HG02852 (cell line): ENCODE measurements around the gene ATP8B4.
"Not testable (repeated sequence)": the region's sequence is repeated elsewhere in the genome, so short reads cannot be mapped to it uniquely, and the experiment has no call there.

Source experiments
- ATAC-seq: cut with Tn5 transposase; IDR thresholded peaks from one replicate; pipeline ENCODE4 v1.9.1; 2021; ENCODE audit warnings: mild to moderate bottlenecking, moderate library complexity; ENCODE audit not compliant: unreplicated experiment

The ATP8B4 gene

DNA sequence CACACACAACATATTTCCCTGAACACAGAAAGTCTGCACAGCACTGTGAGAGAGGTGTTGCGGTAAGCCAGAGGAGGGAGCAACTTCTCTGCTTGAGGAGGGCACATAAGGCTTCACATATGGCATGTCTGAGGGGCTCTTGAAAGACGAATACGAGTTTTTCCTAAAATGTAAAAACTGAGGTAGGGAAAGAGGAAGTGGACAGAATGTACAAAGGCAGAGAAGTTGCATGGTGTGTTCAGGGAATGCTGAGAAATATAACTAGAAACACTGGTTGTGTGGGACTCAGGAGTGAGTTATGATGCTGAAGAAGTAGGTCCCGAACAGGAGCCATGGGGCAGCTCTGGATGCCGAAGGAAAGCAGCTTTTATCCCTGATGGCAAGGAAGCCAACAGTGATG, 22.8 kb upstream of the ATP8B4 start:
- no peak for ATAC-seq

DNA sequence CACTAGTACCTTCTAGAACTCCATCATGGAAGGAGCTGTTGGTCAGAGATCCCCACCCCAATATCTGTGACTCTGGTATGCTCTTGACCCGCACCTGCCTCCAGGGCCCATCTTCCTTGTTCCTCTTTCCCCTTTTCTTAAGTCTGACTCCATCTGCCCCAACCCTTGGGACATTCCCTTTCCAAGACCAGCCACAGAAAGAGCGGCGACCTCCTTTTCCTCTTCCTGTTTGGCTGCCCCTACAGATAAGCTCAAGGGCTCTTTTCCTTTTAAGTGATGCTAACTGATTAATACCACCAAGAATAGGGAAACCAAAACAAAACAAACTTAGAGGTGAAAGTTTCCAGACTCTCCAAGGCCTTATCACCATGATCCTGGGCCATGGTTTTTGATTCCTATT, 21.9 kb upstream of the ATP8B4 start:
- ATAC-seq = no peak

DNA sequence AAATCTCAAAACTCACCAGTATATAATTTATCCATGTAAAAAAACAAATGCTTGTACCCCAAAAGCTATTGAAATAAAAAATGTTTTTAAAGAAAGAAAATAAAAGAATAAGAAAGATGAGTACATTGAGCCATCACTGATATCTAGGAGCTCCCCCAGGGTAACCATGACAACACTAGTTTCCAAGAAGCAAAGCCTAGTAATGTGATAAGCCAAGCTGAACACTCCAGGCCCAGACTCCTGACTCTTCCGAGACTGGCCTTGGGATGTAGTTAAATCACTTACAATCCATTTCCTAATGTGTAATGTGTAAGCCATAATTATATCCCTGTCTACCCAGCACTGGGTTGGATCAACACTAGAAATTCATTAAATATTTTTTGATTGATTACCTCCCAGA, 21.1 kb upstream of the ATP8B4 start:
- ATAC-seq = no peak

DNA sequence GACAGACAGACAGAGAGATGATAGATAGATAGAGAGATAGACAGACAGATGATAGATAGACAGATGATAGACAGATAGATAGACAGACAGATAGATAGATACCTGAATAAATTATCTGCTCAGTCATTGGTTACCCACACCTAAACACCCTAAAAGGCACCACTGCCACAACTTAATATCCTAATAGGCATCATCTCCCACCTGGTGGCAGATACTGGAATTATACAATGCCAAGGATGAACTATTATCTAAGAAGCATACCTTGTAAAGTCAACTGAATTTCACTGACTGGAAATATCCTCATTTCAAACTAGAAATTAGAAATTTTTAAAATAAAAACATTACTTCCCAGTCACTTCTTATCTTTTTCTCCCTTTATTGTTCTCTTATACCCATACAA, 19.4 kb upstream of the ATP8B4 start:
- ATAC-seq = no peak

DNA sequence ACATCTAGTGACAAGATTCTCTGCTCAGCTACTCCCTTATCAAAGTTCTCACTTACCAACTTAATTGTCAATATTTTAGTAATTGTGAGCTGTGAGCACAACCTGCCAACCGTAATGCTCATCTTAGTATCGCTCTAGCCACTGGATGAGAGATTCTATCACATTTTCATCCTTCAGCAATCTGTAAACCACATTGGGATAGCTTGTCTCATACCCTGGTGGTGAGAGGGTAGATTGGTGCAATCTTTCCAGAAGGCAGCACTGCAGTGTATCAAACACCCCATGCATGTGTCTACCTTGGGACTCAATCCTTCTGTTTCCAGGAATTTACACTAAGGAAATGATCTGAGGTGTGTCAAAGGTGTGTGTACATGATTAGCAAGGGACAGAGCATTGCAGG, 18.9 kb upstream of the ATP8B4 start:
- ATAC-seq = no peak

DNA sequence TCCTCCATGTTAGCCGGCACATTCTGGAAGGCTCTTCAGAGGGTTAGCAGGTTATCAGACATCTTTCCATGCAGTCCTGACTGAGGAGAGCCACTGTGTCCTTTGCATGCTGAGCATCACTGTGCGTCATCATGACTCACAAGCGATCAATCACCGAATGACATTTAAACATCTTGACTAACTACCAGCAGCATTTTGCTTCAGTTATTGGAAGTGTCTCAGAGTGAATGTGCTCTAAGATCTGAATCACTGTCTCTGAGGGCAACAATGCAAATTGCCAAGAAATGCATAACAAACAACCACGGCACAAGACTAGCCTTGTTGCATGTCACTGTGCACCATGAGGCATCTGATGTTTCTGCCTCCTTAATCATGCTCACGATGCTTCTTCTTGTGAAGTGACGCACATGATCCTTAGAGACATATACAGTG, 18.3 kb upstream of the ATP8B4 start:
- no peak for ATAC-seq

DNA sequence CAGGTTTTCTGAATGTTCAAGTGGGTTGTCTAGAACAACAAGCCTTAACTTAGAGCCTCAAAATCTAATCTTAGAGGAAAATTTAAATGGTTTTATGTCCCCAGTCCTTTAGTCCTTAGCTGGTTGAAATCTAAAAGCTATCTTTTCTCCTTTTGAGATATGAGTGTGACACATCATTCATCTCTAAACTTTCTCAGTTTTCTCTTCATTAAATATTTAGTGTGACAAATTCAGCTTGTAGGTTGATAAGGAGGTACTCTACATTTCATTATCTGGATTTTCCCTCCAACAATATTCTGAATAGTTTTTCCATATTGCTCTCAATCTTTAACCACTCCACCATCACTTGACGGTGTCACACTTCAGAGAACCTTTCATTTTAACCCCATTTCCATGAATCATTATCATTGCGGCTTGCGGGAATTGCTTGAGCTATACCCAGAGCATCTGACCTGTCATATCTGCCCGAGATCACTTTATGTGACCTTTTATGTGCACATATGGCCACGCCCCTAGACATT, 16.1 kb upstream of the ATP8B4 start:
- ATAC-seq = peak; percentile 43

DNA sequence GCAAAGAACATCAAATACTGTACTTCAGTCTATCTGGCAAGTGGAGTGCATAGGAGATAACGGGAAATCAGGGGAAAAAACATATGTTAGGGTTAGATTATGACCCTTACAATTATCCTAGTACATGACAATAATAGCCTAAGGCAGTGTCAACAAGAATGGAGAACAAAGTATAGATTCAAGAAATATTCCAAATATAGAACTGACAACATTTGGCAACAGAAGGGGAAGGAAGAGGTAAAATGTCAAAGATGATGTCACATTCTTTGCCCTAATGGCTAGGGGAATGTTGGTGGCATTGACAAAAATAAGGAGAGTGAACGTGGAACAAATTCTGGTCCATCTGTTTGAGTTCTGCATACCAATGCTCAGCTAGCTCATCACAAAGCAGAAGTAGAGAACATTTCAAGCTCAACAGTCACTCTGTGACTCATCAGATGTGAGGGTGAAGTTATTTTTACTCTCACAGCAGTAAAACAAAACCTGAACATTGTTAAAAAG, 15.5 kb upstream of the ATP8B4 start:
- ATAC-seq = peak; percentile 86

DNA sequence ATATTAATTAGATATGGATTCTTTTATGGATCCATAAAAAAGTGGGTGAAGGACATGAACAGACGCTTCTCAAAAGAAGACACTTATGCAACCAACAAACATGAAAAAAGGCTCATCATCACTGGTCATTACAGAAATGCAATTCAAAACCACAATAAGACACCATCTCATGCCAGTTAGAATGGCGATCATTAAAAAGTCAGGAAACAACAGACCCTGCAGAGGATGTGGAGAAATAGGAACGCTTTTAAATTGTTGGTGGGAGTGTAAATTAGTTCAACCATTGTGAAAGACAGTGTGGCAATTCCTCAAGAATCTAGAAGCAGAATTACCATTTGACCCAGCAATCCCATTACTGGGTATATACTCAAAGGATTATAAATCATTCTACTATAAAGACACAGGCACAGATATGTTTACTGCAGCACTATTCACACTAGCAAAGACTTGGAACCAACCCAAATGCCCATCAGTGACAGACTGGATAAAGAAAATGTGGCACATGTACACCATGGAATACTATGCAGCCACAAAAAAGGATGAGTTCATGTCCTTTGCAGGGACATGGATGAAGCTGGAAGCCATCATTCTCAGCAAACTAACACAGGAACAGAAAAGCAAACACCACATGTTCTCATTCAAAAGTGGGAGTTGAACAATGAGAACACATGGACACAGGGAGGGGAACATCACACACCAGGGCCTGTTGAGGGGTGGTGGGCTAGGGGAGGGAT, 13.4 kb upstream of the ATP8B4 start:
- ATAC-seq = not testable (repeated sequence)

DNA sequence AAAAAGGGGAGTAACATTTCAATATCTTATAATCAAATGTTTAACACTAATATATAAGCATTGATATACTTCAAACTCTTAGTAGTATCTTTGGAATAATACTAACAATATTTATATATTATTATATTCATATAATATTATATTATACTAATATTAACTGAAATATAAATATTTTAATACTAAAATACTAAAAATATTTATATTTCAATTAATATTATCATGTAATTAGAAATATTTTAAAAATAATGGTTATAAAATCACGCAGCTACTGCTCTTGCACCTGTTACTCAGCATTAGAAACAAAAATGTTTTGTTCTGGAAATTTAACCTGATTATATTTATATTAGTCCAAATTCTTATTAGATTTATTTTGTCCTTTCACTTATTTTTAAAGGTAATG, 12.6 kb upstream of the ATP8B4 start:
- no peak for ATAC-seq

DNA sequence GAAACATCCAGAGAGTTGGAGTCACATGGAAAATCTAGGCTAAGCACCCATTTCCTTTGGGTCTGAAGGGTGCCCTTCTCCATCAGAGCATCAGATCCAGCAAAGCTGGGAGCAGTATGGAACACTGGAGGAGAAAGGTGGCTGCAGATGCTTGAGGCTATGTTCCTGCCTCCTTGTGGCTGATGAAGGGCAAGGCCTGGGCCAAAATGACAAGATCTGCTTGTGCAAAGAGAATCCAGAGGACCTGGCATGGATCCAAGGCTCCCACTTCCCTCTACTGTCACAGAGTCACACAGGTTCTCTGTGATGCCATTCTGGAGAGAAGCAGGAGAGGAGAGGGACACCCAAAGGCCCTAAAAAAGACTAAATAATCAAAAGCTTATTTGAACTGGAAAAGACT, 9.2 kb upstream of the ATP8B4 start:
- no peak for ATAC-seq

DNA sequence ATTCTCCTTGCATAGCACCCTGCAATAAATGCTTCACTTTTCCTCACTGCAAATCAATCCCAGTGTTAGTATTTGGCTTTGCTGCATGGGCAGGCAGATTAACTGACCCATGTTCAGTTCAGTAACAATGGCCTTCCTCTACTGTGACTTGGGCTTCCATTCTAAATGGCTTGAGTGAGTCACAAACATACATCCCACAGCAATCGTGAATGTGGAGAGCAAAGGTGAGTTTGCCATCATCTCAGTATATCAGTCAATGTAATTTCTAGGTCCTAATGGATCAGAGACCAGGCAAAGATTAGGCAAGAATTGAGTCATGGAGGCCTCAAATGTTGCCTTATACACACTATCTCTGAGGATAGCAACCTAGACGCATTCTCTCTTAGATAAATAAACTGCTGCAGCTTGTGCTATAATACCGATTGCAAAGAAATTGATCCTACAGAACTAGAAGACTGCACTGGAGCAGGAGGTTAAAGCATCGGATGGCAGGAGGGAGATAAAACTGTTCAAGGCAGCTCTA, 8.3 kb upstream of the ATP8B4 start:
- no peak for ATAC-seq

DNA sequence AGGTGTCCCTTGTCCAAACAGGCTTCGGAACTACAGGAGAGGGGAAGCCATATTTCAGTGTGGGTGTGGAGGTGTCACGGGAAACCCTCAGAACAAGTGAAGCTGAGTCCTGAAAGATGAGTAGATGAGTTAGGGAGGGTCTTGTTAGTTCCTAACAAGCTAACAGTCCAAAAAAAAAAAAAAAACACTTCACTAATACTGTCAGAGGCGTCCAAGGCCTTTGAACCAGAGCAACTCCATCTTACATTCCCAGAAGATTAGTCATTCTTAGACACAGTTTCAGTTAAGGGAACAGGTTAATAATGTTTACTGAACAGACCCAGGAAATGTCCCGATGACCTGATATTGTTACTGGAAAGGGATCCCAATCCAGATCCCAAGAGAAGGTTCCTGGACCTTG, 7.0 kb upstream of the ATP8B4 start:
- ATAC-seq = no peak

DNA sequence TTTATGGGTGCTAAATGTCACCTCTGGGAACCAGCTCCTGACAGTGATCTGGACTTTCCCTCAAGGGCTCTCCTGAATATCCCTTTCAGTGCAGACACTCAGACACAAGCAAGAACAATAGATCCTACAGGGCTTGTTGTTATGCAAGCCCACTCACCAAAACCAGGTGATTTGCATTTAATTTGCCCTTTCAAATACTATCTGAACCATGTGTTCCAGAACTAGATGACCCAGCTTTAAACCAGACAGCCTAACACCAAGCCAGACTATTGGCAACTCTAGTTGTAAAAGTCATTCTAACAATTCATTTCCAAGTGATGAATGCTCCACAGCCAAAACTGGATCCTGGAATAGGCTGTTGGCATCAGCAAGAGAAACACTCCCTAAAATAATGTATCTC, 5.6 kb upstream of the ATP8B4 start:
- ATAC-seq = no peak

DNA sequence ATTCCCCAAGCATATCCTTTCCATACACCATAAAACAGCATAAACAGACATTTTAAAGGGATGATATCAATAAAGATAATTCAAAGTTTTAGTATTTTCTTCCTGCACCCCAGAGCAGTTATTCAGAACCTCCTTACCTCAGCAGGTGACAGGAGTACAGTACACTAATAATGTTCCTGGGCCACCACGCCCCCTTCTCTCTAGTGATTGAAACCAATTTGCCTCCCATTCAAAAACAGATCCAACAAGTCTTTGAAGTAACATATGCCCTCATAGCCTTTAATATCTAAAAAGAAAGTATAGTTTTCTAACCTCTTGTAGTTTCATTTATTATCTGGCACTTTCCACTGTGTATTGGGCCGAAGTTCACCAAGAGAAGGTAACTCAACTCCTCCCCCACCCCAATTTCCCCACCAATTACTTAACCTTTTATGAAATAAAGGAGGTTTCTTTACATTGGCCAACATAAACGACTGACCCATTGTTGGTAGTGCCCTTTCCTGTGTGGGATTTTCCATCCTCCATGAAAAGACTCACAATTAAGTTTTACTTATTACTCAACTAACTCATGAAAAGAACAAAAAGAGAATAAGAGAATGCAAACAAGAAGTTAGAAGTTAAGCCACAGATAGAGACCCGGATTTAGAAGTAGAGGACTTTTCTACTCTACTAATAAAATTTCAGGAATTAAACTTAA, 5.0 kb upstream of the ATP8B4 start:
- no peak for ATAC-seq

DNA sequence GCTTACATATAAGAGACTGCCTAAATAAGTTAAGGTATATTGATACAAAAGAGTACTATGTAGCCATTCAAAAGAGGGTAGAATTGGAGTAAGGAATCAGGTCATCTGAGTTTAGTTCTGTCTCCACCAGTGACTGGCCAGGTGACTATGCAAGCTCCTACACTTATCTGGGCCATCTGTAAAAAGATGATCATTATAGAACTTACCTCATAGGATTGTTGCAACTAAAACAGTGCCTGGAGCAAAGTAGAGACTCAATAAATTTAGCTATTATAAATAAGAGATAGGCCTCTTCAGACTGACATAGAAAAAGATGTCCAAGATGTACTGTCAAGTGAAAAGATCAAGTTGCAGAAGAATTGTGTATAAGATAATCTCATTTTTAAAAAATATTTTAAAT, 1.7 kb upstream of the ATP8B4 start:
- ATAC-seq = no peak

DNA sequence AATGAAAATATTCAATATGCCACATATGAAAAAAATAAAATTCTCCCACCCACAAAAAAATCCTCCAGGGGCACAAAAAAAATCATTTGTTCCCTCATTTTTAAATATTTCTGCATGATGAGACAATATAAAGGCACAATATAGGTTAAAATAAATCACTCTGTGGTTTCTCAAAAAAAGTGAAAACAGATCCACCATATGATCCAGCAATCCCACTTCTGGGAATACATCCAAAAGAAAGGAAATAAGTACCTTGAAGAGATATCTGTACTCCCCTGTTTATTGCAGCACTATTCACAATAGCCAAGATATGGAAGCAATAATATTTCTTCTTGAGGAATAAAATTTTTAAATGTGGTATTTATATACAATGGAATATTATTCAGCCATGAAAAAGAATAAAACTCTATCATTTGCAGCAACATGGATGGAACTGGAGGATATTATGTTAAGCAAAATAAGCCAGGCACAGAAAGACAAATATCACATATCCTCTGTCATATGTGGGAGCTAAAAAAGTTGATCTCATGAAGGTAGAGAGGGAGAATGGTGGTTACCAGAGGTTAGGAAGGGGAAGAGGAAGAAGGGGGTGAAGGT, 1.5 kb downstream of the ATP8B4 start:
- ATAC-seq = no peak

DNA sequence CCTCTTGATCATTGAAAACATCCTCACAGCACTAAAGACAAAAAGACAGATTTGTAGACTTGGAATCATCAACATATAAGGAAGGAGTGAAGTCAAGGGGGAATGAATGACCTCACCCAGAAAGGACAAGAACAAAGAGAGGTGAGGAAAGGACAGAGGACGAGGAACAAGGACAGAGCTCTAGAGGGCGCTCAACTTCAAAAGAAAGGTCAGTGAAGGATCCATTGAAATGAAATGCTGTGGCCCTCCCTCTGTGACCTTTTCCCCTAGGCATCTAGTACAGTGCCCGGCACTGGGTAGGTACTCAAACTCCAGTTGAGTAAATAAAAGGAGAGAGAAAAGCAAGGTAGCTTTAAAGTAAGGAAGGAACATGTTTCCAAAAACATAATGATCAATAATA, 2.6 kb downstream of the ATP8B4 start:
- ATAC-seq = no peak

DNA sequence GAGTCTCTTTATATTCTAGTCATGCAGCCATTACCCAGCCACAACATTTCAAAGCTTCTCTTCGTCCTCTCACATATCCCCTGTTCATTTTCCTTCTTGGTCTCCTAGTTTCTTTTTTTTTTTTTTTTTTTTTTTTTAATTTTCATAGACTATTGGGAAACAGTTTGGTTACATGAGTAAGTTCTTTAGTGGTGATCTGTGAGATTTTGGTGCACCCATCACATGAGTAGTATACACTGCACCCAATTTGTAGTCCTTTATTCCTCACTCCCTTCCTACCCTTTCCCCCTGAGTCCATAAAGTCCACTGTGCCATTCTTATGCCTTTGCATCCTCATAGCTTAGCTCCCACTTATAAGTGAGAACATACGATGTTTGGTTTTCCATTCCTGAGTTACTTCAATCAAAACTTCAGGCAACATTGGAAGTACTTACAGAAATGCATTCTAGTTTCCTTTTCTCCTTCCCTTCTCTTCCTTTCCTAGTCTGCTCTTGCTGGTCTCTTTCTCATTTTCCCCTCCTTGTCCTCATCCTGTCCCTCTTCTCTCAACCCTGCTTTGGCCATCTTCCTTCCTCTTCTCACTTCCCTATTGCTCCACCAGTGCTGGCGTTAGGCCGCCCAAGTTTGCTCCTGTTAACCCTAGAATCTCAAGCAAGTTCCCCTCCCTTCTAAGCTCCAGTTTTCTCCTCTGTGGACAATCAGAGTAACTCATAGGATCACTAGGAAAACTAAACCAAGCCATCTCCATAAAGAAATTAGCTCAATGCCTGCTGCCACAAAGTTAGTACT, 4.8 kb downstream of the ATP8B4 start:
- no peak for ATAC-seq

DNA sequence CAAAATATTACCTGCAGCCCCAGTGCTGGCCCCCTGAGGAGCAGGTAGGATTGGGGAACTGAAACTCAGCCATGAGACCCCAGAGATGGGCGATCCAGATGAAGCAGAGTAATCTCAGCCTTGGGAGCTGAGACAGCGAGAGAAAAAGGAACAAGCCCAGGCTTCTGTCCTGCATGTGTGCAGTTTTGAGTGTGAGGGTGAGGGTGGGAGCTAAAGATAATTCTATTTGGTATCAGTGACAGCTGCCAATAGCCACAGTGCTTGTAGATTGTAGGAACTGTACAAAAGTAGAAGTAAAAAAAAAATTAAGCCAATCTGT, 5.9 kb downstream of the ATP8B4 start:
- no peak for ATAC-seq
